ENCODE measurements around the gene TMEM117. TPM values are rescaled to one million over a fixed set of nuclear protein-coding genes. Genes with fewer than 3 reads are reported as not detected.

Gene TMEM117
- polyA plus RNA-seq, 1 donor (not counting 4 experiments of a cell fraction or from before 2014, with no cell fraction given) = 8.5 TPM

GRCh38 chr12:44369998-44370397 is 534.1 kb downstream of the TMEM117 start:
- no peak for TF ChIP-seq EZH2 (IDR thresholded peaks at IDR 0.05; ENCODE audit: low read length)
- TF ChIP-seq, protein P1, sequence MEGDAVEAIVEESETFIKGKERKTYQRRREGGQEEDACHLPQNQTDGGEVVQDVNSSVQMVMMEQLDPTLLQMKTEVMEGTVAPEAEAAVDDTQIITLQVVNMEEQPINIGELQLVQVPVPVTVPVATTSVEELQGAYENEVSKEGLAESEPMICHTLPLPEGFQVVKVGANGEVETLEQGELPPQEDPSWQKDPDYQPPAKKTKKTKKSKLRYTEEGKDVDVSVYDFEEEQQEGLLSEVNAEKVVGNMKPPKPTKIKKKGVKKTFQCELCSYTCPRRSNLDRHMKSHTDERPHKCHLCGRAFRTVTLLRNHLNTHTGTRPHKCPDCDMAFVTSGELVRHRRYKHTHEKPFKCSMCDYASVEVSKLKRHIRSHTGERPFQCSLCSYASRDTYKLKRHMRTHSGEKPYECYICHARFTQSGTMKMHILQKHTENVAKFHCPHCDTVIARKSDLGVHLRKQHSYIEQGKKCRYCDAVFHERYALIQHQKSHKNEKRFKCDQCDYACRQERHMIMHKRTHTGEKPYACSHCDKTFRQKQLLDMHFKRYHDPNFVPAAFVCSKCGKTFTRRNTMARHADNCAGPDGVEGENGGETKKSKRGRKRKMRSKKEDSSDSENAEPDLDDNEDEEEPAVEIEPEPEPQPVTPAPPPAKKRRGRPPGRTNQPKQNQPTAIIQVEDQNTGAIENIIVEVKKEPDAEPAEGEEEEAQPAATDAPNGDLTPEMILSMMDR (optimal IDR thresholded peaks at IDR 0.05 in 1 of 3, IDR thresholded peaks at IDR 0.05 in 1 of 3, conservative IDR thresholded peaks at IDR 0.05 in 1 of 3; ENCODE audit: extremely low read depth in 1 of 3, insufficient read depth in 2 of 3, low read length in 3 of 3) = no peak
- H3K27ac ChIP-seq (ENCODE audit: control insufficient read depth, insufficient read depth, low read length) = no peak overlapping the region
- H3K36me3 ChIP-seq (ENCODE audit: control insufficient read depth in 2 of 2, extremely low read depth in 1 of 2, insufficient read depth in 2 of 2, low read length in 2 of 2) = no peaks in the 10 kb centered on the region
- dilution Hi-C loops (cut with MboI; ENCODE audit: extremely low pct_ligation_motif_present, low sequenced_read_pairs) = no loop called here
- no peak overlapping the region for H2AFZ ChIP-seq (ENCODE audit: control insufficient read depth, low read length)
- H3K9me3 ChIP-seq (ENCODE audit: control insufficient read depth, low read depth, low read length) = no peaks in the 10 kb centered on the region
- no peaks in the 10 kb centered on the region for H3K9me1 ChIP-seq (ENCODE audit: control insufficient read depth, extremely low read depth, insufficient read depth, low read length)
- FAIRE-seq = no peak
- no peak overlapping the region for H3K4me3 ChIP-seq (ENCODE audit: control insufficient read depth in 2 of 3, extremely low read depth in 1 of 3, insufficient read depth in 2 of 3, low read depth in 1 of 3, low read length in 3 of 3)
- no peaks in the 10 kb centered on the region for H3K27me3 ChIP-seq (ENCODE audit: control insufficient read depth, extremely low read depth, insufficient read depth, low read length)
- H3K9ac ChIP-seq (ENCODE audit: control insufficient read depth, extremely low read depth, insufficient read depth, low read length) = no peak overlapping the region
- no peak overlapping the region for H3K4me2 ChIP-seq (ENCODE audit: control insufficient read depth, extremely low read depth, insufficient read depth, low read depth, low read length)
- H3K4me1 ChIP-seq (ENCODE audit: control insufficient read depth, extremely low read depth, insufficient read depth, low read length) = peaks cover 12% of the 10 kb centered on the region
- H3K79me2 ChIP-seq (ENCODE audit: control insufficient read depth, insufficient read depth, low read length) = no peaks in the 10 kb centered on the region
- DNase-seq (ENCODE audit: low read depth, low spot score) = no peak
- H4K20me1 ChIP-seq (ENCODE audit: control insufficient read depth, extremely low read depth, insufficient read depth, low read length) = no peaks in the 10 kb centered on the region

DNA sequence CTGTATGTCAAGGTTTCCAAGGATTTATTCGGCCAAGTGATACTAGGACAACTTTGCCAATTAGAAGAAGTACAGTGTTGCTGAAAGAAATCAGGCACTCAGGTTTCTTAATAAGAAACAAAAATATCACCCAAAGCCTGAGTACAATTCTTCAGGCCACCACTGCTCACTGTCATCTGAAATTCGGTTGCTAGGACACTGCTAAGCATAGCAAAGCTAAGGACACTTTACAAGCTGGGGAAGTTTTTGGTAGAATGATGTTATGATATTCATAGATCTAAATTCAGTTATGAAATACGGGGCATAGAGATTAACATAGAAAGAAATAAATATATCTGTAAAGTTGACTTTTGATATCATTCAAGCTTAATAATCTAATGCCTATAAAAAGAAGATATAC is 535.1 kb downstream of the TMEM117 start:
- Histone ChIP-seq H3K79me2 (ENCODE audit: control insufficient read depth, insufficient read depth, low read length) (no peaks in the 10 kb centered on the region), H3K27ac (ENCODE audit: control insufficient read depth, insufficient read depth, low read length) (no peak overlapping the region), H3K4me3 (ENCODE audit: control insufficient read depth in 2 of 3, extremely low read depth in 1 of 3, insufficient read depth in 2 of 3, low read depth in 1 of 3, low read length in 3 of 3) (no peak overlapping the region), H3K9me1 (ENCODE audit: control insufficient read depth, extremely low read depth, insufficient read depth, low read length) (no peaks in the 10 kb centered on the region), H3K4me1 (ENCODE audit: control insufficient read depth, extremely low read depth, insufficient read depth, low read length) (peaks cover 12% of the 10 kb centered on the region), H3K9ac (ENCODE audit: control insufficient read depth, extremely low read depth, insufficient read depth, low read length) (no peak overlapping the region), H3K9me3 (ENCODE audit: control insufficient read depth, low read depth, low read length) (no peaks in the 10 kb centered on the region), H3K27me3 (ENCODE audit: control insufficient read depth, extremely low read depth, insufficient read depth, low read length) (no peaks in the 10 kb centered on the region), H3K4me2 (ENCODE audit: control insufficient read depth, extremely low read depth, insufficient read depth, low read depth, low read length) (no peak overlapping the region), H3K36me3 (ENCODE audit: control insufficient read depth in 2 of 2, extremely low read depth in 1 of 2, insufficient read depth in 2 of 2, low read length in 2 of 2) (no peaks in the 10 kb centered on the region), H4K20me1 (ENCODE audit: control insufficient read depth, extremely low read depth, insufficient read depth, low read length) (no peaks in the 10 kb centered on the region), H2AFZ (ENCODE audit: control insufficient read depth, low read length) (no peak overlapping the region)
- dilution Hi-C loops (cut with MboI; ENCODE audit: extremely low pct_ligation_motif_present, low sequenced_read_pairs) = no loop called here
- TF ChIP-seq, protein P1 (optimal IDR thresholded peaks at IDR 0.05 in 1 of 3, IDR thresholded peaks at IDR 0.05 in 1 of 3, conservative IDR thresholded peaks at IDR 0.05 in 1 of 3; ENCODE audit: extremely low read depth in 1 of 3, insufficient read depth in 2 of 3, low read length in 3 of 3) = no peak
- no peak for TF ChIP-seq EZH2 (IDR thresholded peaks at IDR 0.05; ENCODE audit: low read length)
- DNase-seq (ENCODE audit: low read depth, low spot score) (no peak), FAIRE-seq (no peak)

Measured in keratinocyte (primary cell).